Activated CD4-positive, alpha-beta T cell treated with anti-CD3 and anti-CD28 coated beads for 48 hours (primary cell): Measurements from ENCODE around the gene CA10.

Experiments used
- DNase-seq: peaks from one replicate; pipeline ENCODE4 v3.0.0-alpha.2; 2020

Gene CA10

DNA sequence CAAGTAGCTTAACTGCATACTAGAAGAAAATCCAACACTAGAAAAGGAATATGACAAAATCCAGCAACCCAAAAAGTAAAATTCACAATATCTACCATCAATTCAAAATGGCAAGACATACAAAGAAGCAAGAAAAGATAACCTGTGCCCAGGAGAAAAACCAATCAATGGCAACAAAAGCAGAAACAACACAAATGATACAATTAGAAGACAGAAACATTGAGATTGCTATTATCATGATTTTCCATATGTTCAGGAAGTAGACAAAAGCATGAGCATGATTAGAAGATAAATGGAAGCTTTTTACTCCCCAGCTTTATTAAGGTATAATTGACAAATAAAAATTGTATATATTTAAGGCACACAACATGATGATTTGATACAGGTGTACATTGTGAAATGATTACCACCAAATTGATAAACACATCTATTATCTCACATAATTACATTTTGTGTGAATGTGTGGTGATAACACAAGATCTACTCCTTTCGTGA is 117.3 kb downstream of the CA10 start:
- no peak for DNase-seq

DNA sequence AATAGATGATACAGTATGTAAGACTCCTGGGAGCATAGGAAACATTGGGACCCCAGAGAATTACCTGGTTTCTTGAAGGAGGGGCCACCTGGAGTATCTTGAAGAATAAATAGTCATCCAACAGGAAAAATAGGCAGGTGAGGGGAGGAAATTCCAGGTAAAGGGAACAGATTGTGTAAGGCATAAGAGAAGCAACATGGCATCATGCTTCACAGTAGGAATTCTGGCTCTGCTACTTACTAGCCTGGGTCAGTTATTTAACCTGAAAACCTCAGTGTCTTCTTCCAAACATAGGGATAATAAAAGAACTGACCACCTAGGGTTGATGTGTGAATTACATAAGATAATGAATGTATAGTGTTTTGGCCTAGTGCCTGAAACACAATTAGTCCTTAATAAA is 122.1 kb downstream of the CA10 start:
- no peak for DNase-seq

DNA sequence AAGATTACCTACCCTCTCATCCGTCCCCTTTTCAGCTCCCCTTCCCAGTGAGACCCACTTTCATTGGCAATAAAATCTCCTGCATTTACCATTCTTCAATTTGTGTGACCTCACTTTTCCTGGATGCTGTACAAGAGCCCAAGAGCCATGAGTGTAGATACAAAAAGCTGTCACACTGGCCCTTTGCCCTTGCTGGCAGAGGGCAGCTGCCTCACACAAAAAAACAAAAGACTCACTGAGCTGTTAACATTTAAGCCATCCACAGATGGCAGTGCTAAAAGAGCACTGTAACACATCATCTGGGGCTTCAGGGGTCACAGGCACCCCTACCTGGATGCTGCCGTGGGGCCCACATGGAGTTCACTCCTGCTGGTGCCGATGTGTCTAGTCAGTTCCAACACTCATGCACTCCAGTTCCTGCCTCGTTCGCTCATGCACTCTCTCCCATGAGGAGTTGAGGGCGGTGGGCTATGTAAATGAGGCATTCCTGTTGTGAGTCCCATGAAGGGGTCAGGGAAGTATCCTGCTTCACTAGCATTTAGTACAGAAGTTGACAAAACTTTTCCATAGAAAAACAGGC is 123.1 kb downstream of the CA10 start:
- no peak for DNase-seq

DNA sequence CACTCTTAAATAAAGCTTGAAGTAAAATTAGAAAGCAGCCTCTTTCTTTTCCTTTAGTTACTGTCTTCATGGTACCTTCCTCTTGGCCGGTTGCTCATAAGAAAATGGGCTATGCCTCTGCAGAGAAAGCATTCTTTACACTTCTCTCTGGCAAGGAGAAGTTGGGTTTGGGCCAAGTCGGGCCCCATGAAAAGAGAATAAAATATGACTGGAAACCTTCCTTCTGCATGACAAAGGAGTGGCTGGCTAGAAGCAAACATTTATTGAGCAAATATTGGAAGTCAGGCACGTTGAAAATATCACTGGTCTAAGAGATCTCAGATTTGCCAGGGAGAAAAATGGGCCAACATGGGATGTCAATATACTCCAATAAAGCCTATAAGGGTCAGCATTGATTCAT is 126.1 kb downstream of the CA10 start:
- no peak for DNase-seq

DNA sequence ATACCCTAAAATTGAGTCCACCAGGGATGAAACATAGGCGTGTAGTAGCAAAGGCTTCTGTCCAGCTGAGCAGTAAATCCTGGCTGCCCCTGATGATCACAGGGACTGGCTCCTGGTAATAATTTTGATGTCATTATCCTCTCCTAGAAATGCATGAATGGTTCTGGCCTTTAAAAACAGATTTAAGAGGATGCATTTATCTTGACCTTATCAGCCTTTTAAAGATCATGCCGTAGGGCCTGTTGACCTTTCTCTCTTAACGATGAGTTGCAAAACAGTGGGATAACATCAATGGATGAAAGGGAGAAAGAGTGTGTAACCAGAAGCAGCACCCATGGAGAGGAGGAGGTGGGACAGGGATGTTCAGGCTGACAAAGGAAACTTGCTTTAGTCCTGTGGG is 128.5 kb downstream of the CA10 start:
- no peak for DNase-seq

DNA sequence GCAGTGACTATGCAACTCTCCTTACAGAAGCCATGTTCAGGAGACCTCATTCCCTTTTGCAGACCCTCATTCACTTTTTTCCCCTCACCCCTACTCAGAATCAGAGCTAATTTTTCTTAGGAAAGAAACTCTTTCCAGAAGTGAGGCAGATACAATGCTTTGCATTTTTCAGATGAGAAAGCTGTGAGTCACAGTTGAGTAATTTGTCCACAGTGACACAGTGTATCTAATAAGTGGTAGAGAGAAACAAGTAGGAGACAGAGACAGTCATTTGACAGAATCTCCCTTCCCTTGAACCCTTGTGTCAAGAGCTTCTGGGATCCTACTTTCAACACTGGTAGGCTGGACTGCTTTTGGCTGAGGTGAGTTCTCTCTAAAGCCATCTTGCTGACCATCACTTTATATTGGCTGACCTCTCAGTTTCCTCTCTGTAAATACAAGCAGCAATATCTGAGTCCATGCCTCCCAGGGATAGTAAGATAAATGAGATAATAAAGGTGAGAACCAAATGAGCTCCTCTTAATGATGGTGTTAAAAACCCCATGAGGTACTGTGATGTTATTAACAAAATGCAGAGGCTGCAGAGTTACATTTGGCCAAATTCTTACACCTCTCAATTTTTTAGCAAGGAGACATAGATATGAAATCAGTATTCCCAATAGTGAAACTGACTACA is 130.8 kb downstream of the CA10 start:
- DNase-seq, result no peak

DNA sequence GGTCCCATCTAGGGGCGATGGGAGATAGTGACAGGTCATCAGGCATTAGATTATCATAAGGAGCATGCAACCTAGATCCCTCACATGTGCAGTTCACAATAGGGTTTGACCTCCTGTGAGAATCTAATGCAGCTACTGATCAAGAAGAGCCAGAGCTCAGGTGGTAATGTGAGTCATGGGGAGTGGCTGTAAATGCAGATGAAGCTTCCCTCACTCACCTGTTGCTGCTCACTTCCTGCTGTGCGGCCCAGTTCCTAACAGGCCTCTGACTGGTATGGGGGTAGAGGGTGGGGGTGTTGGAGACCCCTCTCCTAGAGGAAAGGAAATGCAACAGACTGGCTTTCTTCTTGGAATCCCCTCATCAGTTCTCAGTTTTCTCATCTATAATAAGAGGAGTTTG is 131.4 kb downstream of the CA10 start:
- no peak for DNase-seq

DNA sequence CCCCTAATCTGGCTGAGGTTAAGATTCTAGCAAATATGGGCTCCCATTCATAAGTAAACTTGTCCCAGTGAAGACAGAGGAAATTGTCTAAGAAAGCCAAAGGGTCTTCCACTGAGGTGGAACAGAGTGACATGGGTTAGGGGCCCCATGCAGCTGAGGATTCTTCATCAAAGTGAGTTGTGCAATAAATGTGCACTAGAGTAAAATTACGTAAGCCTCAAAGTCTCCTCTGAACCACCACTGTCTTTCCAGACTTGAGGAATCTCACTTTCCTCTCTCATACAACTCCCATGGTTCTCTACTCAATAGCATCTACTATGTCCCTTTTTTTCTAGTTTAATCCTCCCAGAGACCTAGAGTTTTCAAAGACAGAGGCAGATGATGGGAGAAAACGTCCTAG is 132.4 kb downstream of the CA10 start:
- DNase-seq, result no peak

DNA sequence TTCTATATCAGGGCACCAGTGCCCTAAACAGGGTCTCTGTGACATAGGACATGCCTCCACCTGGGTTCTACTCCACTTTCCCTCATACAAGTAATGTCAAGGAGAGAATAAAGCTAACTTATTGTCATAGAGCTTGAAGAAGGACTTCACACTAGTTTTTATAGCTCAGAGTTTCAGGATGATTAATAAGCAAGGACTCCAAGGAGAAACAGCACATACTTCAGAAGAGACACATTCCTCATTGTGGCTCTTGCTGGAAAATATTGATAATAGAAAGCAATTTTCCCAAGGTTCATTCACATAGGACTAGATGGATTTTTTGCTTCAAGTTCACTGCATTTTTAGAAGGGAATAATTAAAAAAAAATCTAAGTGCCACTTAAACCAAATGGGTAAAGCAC is 133.3 kb downstream of the CA10 start:
- no peak for DNase-seq

DNA sequence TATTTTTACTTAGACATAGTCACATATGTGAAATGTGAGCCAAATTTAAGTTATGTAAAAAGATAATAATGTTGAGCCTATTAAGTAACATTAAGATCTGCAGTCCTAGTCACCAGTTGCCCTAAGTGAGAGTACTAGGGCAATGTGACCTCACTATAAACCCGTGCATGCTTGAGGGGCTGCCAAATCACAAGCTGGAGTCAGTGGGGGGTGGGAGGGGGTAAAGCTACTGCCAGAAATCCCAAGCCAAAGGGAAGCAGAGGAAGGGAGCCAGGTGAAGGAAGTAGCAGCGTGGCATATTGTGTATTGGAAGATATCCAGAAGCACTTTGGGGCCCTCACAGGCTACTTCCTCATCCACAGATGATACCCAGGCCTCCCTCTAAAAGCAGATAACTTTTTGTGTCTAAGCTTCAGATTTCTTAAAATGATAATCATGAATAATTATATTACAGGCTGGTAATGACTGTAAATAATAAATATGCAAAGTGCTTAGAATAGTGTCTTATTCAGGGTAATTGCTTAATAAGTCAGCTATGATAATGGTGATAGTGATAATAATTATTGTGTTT is 134.1 kb downstream of the CA10 start:
- DNase-seq, result no peak

DNA sequence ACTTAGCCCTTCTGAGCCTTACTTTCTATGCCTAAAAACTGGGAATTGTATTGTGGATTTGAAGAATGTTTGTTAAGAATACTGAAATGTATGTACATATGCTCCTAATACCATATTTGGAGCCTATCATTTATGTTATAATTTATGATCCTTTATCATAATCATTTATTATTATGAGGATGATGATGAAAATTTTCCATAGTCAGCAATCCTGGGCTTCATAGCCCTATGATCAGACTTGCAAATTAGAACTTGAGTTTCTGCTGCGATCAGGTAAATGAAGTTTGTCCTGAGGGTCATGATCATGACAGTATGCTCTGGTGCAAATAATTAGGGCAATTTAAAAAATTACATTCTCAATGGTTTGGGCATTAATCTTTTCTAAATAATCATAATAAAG is 147.4 kb downstream of the CA10 start:
- DNase-seq, result no peak

DNA sequence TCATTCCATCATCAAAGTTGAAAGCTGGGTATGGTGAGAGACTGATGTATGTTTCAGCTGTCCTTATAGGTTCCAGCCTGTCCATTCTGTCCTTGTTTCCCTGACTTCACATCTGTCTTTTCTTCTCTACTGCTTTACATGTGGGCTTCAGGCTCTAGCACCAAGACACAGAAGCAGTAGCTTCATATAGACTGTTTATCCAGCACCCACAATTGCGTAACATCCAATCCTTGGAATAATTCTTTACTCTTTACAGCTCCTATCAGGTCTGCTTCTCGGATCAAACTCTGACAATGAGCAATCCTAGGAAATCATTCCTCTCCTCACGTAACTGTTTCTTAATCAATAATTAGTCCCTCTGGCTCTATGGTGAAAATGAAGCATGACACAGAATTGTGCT is 158.9 kb downstream of the CA10 start:
- no peak for DNase-seq

DNA sequence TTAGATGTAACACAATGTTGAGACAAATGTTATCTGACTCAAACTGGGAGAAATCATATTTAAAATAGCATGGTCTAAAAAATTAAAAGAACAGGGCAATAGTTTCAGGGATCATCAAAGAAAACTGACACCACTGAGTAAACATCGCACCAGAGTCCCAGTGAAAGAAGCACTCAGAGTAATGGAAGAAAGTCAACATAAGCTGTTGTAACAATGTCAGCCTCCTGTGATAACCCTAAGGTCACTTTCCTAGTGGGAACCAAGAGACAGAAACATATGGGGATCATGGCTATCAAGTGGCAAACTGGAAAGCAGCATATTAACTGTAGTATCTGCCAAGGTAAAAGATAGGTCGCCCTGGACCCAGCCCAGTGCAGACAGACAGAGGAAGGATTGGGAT is 160.8 kb downstream of the CA10 start:
- no peak for DNase-seq

DNA sequence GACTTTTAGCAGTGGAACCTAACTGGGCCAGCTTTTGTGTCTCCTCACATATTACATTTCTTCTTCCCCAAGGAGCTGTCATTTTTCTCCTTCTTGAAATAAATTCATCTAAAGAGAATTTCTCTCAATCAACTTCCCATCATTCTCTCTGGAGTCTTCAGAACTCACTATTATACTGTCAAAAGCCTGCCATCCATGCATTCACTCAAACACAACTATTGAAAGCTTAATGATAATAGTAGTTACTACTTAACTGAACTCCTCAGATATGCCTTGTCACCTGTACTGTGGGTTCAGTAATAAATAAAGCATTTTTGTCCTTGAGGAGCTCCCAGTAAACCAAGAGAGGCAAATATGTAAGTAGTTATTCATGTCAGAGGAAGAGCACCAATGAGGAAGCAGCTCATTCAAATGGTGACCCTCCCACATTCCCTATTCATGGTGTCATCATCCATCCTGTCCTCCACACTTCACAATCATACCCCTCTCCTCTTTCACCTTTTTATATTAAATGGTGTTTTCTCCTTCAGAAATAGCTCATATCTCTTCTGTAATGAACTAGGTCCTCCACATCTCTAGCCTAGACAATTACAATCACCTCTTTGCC is 162.6 kb downstream of the CA10 start:
- DNase-seq, result no peak

DNA sequence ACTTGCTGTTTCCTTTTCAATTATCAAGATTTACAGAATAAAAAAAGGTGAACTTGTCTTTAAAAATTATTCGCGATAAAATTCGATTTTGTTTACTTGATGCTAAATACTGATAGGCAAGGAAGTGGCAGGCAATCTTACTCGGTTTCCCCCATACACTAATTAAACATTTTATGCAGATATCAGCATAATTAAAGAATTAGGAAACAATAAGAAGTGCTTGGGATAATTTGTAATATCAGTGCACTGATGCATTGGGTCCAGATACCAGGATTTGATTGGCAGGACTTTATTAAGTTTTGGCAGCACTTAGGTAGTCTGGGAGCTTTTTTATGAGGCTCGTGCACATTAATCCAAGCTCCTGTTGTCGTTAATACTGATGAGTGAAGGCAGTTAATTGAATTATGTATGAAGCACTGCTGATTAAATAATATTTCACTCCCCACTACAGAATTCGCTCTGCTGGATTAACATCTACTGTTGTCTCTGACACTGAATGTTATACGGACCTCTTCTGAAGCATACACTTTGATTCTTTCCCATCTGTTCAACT is 165.6 kb downstream of the CA10 start:
- DNase-seq, result no peak

DNA sequence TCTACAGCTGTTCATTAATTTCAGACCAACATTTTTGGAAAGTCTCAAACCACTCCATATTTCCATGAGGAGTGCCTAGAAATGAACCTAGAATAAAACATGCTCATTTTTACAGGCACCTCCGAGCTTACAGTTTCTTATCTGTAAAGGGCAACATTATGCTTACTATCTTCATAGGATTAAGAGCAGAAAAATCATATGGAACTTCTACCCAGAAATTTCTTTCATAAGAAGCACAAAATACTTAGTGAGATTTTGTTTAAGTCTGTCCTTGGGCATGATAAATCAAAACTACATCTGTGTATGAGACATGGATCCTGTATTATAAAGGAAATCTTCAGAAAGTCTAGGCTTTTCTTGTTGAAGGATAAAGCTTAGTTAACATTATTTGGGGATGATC is 187.4 kb downstream of the CA10 start:
- no peak for DNase-seq

DNA sequence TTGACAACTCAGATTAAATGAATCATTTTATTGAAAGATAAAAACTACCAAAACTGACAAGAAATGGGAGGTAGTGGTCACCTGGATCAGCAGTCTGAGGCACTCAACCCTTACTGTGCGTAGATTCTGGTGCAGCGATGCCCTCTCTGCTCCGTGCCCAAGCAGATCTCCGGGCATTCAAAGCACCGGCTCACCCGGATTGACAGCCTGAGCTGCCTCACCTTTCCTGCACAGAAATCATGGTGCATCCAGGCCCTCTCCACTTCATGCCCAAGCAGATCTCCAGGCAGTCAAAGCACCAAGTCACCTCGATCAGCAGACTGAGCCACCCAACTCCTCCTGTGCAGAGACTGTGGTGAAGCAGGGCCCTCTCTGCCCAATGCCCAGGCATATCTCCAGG is 196.8 kb downstream of the CA10 start:
- no peak for DNase-seq

DNA sequence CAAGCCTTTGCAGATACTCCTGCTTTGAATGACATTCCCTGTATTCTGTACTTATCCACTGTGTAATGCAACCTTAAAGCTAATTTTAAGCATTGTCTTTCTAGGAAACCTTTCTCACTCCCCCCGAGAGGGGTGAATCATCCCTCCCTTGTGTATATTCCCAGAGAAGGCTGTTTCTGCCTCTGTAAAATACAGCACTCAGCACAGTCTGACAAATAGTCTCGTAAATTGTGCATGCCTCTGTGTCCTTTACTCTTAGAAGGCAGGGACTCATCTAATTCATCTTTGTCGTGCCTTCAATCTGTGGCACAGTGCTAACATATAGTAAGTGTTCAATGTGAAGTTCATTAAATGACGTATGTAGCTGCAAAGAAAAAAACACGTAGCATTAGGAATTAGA is 200.7 kb downstream of the CA10 start:
- no peak for DNase-seq

DNA sequence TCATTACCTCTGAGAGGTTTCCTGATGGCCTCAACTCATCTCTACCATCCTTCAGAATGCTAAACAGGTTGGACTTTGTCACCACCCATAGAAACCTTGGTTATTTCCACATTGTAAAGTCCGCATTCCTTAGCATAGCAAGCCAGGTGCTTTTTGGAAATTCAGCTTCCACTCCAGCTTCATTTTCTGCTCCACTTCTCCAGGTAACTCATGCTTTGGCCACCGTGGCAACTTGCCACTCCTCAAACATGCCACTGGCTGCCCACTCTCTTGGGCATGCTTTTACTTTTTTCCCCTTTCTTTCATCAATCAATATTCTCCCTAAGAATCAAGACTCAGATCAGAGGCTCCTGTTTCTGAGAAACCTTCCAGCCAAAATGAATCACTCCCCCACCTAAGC is 203.3 kb downstream of the CA10 start:
- DNase-seq, result no peak

DNA sequence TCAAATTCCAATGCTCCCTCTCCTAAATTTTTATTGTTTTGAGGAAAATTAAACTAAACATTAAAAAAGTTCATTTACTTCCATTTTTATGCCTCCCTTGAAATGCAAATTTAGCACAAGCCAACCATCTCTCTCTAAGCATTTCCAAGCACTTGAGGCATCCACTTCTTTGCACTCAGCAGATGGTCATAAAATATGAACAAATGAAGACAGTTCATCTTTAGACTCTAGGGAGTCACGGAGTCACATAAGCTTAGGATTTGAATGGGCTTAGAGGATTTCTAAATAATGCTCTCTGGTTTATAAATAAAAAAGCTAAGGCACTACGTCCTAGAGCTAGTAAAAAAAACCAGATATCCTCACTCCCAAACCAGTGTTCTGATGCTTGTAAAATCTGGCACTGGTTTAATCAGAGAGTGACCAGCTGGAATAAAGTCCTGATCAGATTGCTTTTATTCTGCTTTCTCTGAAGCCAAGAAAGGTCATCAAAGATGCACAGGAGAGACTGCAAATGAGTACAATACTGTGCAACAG is 204.2 kb downstream of the CA10 start:
- no peak for DNase-seq

DNA sequence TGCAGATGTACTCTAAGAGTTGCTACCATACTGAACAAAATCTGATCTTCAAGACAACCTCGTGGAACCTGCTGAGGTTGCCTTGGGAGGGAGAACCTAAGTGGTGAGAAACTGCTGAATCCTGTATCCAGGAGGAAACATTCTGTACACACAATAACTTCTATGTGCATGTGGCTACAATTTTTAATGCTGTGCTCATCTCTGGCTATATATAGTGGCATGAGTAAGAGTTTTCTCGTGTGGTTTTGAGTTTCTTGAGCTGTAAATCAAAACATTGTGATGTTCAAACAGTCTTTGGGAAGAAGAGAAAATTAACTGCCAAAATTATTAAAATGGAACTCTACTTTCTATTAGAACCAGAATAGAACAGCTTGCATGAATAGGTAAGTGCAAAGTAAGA is 206.8 kb downstream of the CA10 start:
- DNase-seq, result no peak

DNA sequence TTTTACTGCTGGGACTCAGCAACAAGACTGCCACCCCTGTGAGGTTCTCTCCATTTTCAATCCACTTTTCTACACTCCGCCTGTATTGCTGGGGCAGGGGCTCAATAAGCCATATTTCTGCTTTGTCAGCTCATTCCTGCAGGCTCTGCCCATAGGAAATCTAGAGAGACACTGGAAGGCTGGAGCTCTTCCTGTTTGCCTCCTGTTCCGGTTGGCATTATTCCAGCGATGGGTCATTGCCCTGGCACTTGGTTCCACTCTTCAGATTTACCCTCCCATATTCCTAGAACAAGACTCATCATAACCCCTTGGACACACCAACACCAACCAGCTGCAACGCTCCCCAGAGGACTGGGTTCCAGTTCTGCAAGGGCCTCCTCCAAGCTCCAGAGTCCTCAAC is 210.4 kb downstream of the CA10 start:
- DNase-seq, result no peak

DNA sequence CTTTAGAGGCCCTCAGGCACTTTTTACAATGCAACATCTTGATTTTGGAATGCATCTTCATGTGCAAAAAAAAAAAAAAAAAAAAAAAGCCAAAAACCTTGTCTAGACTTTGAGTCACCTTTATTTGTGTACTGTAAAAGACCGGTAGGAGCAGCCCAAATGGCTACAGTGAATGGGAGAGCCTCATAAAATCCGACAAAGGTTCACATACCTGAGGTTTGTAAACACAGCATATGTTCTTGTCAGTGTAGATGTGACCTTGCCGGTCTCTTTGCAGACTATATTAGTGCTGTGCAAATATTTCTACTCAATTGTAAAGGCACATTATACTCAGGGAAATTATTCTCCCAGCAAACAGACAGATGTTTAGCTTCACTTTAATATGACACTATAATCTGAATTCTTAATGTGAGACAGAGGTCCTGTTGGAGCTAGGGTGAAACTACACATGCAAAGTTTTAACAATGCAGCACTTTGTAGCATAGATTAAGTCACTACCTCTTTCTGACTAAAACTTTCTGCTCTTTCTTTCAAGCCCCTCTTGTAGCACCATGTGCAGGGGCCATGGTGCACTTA is 211.3 kb downstream of the CA10 start:
- DNase-seq, result no peak
